Caki2 (cell line): Measurements from ENCODE around the gene IFRD2. TPM values are rescaled to one million over a fixed set of nuclear protein-coding genes. Genes with fewer than 3 reads are reported as not detected.
A peak's percentile ranks its signal among the peaks of the same experiment; 100 is the strongest.

Source experiments
- DNase-seq: peaks from one replicate; pipeline ENCODE4 v3.0.0-alpha.2; 2015; ENCODE audit warnings: low read depth
- in situ Hi-C: cut with HindIII; loops from 2 replicates; pipeline ENCODE4 v1.10.0; 2016; ENCODE audit warnings: low sequenced_read_pairs, low pct_unique_long_range_greater_than_20kb, mixed read lengths
- total RNA-seq: library from RNA; depleted of rRNA; stranded (reverse); fragments of >200 nt; shearing (Covaris generic); gene quantifications from 2 replicates; pipeline ENCODE4 v1.2.3, GENCODE V29; 2014; ENCODE audit warnings: low replicate concordance

The IFRD2 gene
- total RNA-seq, 1 experiment from 2014 or later, result 69.5 TPM

DNA sequence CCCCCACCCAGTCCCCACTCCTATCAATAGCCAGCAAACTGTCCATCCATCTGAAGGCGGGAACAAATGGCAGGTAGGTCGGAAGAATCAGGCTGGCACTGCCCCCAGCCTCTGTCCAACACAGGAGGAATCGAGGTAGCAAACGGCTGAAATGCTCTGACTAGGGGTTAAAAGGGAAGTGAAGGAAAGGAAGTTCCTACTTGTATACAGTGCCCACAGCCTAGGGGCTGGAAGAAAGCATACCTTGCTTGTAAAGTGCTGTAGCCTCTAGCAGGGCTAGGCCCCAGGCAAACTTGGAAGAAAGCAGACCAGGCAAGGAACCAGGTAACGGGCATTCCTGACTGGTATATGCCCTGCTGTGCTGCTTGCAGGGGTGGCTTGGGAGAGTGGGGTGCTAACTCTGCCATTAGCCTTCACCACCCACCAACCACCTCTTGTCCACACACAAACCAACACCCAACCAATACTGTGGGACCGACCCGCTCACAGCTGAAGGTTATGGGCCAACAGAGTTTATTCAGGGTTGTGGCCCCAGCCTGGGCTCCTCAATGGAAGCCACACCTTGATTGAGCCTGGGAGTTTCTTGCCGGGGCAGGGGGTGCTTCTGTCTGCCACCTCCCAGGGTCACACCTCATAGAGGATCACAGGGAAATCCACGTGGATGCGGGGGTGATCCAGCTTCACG lies 33.4 kb upstream of the IFRD2 start:
- no peak for DNase-seq
- in situ Hi-C loops, result no loop called here

- no peak for DNase-seq
- in situ Hi-C loops, result no loop called here
These were observed 32.9 kb upstream of the IFRD2 start for GRCh38 chr3:50325113-50325480.

GRCh38 chr3:50324351-50325112 lies 32.3 kb upstream of the IFRD2 start:
- DNase-seq, result peak; percentile 49
- in situ Hi-C loops, result no loop called here

DNA sequence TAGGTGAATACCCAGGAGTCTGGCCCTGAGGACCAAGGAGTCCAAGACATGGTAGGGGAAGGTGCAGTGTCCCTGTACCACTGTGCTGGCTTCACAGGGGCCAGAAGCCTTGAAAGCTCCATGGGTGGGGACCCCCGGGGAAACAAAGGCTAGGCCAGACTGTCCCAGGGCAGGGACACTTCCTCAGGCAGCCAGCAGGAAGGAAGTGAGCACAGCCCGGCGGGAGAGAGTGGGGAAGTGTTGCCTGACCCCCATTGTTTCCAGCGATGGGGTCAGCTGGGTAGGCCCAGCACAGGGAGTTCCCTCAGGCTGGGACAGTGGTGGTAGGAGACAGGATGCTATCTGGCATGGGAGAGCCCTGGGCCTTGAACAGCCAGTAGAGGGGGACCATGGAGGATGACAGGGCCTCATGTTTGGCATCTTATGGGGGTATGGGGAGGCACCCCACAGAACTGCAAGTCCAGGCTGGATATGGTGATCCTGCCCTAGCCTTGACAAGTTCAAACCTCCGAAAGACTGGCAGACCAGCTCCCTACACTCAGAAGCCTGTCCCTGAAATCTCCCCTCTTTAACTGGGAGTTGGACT lies 31.5 kb upstream of the IFRD2 start:
- no peak for DNase-seq
- in situ Hi-C loops, result no loop called here

- DNase-seq, result no peak
- in situ Hi-C loops, result no loop called here
These were observed 30.9 kb upstream of the IFRD2 start for GRCh38 chr3:50323092-50323600.

DNA sequence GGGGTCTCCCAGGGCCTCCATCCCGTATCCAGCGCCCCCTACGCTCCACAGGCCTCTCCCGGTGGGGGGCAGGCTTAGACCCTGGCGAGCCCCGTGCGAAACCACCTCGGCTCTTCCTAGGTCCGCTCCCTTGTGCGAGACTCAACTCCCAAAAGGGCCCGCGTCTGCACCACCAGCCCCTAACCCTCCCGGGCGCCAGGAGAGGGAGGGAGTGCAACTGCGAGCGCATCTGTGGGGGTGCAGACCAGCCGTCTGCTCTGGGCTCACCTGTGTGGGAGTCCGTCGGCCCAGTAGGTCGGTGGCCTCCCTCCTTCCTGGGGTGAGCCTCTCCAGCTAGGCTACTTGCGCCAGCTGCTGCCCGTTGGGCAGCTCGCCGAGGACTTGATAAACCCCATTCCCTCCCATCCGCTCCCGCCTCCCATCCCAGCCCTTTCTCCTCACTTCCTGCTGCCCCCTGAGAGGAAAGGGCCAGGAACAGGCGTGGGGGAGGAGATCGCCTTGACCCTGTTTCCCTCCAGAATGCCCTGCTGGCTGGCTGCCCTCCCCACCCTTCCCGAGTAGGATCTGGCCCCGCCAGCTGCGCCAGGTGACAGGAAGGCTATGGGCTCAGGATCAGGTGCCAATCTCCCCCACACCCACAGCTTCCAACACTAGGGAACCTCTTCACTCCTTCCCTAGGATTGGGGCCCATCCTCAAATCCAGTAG lies 30.3 kb upstream of the IFRD2 start, which contains the start of gene HYAL2:
HYAL2 (minus strand) TSS at position 360 of the 706 bp plus-strand sequence. CDS start 2,256 bp downstream, outside the sequence.
- in situ Hi-C loops, result no loop called here
- DNase-seq, result no peak

DNA sequence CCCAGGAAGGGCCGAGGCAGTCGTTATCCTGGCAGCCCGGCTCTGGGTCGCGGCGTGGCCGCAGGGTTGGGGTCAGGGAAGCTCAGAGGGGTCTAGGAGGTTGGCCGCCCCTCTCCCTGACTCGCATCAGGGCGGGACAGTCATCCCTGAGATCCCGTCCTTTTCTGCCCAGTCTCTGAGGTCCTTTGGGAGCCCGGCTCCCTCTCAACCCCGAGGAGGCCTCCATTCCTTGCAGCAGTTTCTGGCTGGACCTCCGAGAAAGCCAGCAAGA lies 29.8 kb upstream of the IFRD2 start:
- no peak for DNase-seq
- in situ Hi-C loops, result no loop called here

GRCh38 chr3:50321336-50322114 lies 29.3 kb upstream of the IFRD2 start:
- peak; percentile 88 for DNase-seq
- in situ Hi-C loops, result no loop called here

GRCh38 chr3:50320853-50321335 lies 28.7 kb upstream of the IFRD2 start:
- in situ Hi-C loops, result no loop called here
- DNase-seq, result peak; percentile 77

DNA sequence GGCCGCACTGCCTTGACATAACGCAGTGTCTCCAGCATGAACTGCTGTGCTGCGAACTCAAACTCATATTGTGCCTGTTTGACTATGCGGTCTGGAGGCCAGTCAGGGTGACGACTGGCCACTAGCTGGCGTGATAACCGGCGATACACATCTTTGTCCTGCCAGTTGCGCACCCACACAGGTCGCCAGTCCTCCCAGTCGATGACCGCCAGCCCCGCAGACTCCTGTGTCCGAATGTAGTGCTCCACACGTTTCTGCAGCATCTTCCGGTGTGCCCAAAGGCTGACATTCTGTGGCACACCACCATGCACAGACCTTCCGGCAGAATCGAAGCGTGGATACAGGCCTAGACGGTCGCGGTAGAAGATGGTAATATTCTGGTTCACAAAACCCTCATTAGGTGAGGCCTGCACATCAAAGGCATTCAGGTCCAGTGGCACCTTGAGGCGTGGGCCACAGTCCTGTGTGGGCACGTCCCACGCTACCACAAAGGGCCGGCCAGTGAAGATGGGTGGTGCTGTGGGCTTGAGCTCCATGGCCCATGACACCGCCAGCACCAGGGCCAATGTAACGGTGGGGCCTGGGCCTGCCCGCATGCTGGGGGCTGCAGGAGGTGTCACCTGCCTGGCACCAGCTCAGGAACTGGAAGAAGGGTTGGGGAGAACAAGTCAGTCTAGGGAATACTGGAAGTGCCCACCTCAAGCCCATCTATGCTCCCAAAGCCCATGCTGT lies 27.8 kb upstream of the IFRD2 start:
- in situ Hi-C loops, result no loop called here
- no peak for DNase-seq

DNA sequence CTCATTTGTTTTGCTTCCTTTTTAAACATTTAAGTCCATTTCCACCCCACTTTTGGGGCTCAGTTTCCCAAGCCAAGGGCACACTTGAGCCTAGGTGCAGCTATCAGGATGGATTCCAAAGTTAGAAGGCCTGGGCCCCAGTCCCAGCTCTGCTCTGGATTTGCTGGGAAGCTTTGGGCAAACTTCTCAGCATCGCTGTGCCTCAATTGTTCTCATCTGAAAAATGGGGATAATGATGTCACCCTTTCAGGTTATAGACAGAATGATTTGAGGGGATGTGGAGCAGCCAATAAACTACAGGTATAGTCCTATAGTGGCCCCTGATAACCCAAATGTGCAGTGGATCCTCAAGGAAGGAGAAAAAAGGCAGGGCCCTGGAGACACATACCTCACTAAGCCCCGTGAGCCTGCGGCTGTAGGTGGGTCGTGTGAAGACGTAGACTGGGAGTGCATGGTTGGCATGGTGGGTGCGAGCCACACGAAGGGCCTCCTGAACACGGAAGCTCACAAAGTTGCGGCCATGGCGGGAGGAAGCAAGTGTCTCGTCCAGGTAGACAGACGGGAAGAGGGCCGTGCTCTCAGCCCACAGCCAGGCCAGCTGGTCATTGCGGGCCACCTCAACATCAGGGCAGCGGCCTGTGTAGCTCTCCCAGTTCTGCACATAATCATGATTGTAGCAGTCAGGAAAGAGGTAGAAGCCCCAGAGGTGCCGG lies 27.1 kb upstream of the IFRD2 start:
- DNase-seq, result no peak
- in situ Hi-C loops, result no loop called here

DNA sequence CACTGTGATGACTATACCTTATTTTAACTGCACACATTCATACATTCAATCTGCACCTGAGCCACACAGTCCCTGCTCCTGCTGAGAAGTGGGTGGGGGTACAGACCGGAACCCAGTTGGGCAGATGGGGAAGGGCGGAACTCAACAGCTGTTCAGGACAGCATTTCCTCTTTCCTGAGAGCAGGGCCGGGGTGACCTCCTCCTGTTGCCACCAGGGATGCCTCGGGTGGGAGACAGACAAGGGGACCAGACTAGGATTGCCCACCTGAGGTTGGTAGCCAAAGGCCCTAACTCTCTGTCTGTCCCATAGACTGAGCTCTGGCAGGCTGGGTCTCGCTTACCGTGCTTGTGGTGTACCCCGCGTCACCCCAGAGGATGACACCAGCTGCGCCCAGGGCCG lies 26.4 kb upstream of the IFRD2 start:
- in situ Hi-C loops, result no loop called here

GRCh38 chr3:50318163-50318562 lies 25.9 kb upstream of the IFRD2 start:
- no peak for DNase-seq
- in situ Hi-C loops, result no loop called here

More for the DNA sequence above, 26.4 kb upstream of the IFRD2 start:
- DNase-seq, result no peak

DNA sequence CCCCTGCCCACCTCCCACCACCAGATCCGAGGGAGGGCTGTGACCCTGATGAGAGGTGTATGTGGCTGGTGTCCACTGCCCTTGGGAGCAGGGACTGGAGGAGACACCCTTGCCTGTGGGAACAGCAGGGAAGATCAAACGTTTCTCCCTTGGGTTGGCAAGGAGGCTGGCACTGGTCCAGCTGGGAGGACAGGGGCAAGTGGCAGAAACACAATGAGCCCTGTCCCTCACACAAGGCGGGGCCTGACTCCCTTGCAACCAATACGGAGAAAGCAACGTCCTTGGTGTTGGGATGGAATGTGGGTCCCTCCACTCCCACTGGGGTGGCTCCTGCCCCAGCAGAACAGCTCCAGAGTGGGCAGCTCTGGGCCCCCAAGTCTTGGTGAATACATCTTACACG lies 25.1 kb upstream of the IFRD2 start:
- DNase-seq, result no peak
- in situ Hi-C loops, result no loop called here

DNA sequence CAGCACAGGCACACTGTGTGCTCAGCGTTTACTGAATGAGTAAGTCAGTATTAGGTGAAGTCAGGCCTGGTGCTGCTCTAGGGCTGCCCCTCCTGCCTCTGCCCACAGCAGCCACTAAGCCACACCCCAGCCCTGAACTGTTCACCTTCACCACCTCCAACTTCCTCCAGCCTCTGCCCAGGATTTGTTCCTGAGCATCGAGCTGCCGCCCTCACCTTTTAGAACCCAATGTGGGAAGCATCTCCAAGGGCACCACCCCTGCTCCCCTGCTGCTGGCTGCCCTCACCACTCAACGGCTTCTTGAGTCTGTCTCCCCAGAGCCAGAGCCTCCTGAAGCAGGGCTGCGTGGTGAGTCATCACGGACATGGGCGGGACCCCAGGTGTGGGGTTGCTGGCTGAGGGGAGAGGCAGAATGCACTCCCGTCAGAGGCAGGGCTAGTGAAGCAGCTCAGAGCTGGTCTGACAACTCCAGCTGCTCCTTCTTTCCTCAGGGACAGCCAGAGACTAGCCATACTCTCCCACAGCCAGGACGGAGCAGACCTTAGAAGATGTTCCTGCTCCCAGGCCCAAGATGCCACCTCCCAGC lies 24.5 kb upstream of the IFRD2 start:
- peak; percentile 96 for DNase-seq
- in situ Hi-C loops, result no loop called here

DNA sequence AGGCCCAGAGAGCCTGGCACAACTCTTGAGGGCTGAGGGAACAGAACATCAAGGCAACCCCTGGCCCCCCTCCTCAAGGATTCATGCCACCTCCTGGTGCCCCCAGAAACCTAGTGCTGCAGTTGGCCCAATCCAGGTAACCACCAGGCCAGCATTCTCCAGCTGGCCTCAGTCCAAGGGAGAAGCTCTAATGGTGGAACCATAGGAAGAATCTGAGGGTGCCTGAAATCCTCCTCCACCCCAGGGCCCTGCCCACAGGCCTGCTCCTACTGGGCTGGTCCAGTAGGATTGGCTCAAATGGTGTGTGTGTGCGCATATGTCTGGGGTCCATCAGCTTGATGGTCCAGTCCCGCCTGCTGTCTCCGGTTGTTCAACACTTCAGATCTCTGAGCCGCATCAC lies 22.6 kb upstream of the IFRD2 start:
- in situ Hi-C loops, result no loop called here
- no peak for DNase-seq

DNA sequence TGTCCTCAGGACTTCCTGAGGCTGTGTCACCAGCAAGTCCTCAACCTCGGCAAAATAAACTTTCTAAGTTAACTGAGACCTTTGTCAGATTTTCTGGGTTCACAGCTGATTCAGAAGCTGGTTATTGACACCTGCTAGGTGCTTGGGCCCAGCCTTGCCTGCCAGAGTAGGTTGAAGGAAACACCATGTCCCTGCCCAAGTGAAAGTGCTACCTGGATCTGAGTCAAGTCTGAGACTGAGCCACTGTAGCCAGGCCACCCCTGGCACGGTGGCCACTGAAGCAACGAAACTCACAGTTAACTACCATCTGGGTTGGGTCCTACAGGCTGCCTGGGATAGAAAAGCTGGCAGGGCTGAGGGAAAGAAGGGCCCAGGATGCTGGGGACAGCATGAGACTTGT lies 22.1 kb upstream of the IFRD2 start:
- no peak for DNase-seq
- in situ Hi-C loops, result no loop called here
